ENCODE results near the gene INPP5A. TPM values are rescaled to one million over a fixed set of nuclear protein-coding genes. Genes with fewer than 3 reads are reported as not detected.

The INPP5A gene
- total and polyA plus RNA-seq, 2 donors (not counting 1 experiment from before 2014, with no cell fraction given) = 9.3 to 87.8 TPM

- Histone ChIP-seq H4K20me1 (ENCODE audit: control insufficient read depth, insufficient read depth, low read length, poor library complexity, severe bottlenecking) (peaks cover 97% of the 10 kb centered on the region), H3K9ac (ENCODE audit: low read length) (no peak overlapping the region), H3K9me3 (ENCODE audit: control extremely low read depth in 1 of 3, control insufficient read depth in 2 of 3, insufficient read depth in 1 of 3, low read length in 2 of 3) (peaks cover 0 to 8% (median 0%) of the 10 kb centered on the region in 3 donors), H3K4me2 (replicated peaks; ENCODE audit: low read depth, low read length, poor library complexity, severe bottlenecking) (no peak overlapping the region), H3K27me3 (replicated peaks in 1 of 4; ENCODE audit: control extremely low read depth in 1 of 4, control insufficient read depth in 3 of 4, insufficient read depth in 4 of 4, low read length in 3 of 4) (no peaks in the 10 kb centered on the region), H3K27ac (ENCODE audit: low read length in 2 of 2) (no peak overlapping the region), H2AFZ (ENCODE audit: insufficient read depth, low read depth, low read length, poor library complexity, severe bottlenecking) (no peak overlapping the region), H3K36me3 (replicated peaks in 1 of 2; ENCODE audit: control extremely low read depth in 1 of 2, control insufficient read depth in 1 of 2, extremely low read depth in 1 of 2, insufficient read depth in 2 of 2, low read length in 1 of 2) (peaks cover 0 to 10% of the 10 kb centered on the region in 2 experiments), H3K4me1 (ENCODE audit: control insufficient read depth in 2 of 2, insufficient read depth in 2 of 2, low read length in 2 of 2) (peaks cover 3 to 6% of the 10 kb centered on the region in 2 donors), H3K4me3 (ENCODE audit: control extremely low read depth in 1 of 5, extremely low read depth in 1 of 5, insufficient read depth in 1 of 5, low read depth in 2 of 5, low read length in 4 of 5) (no peak overlapping the region), H3K79me2 (ENCODE audit: control insufficient read depth, insufficient read depth, low read length) (peaks cover 97% of the 10 kb centered on the region)
- POLR2A ChIA-PET = no interaction called here
- H3K27me3 Mint-ChIP-seq = no peaks in the 10 kb centered on the region
- intact Hi-C loops (cut with micrococcal nuclease) = no loop called here
- DNase-seq (no peak), ATAC-seq (ENCODE audit: low read depth) (no peak)
- H3K9me3 Mint-ChIP-seq (ENCODE audit: insufficient read depth) = no peaks in the 10 kb centered on the region
- peaks cover 30% of the 10 kb centered on the region for H3K4me1 Mint-ChIP-seq
- H3K4me3 Mint-ChIP-seq = no peak overlapping the region
- H3K27ac Mint-ChIP-seq = no peak overlapping the region
- WGBS (ENCODE audit: insufficient coverage) = 97% methylated on average over 25 of the region's 25 CpGs
- CTCF ChIA-PET = no interaction called here
- no peak for TF ChIP-seq EZH2 (IDR thresholded peaks at IDR 0.05; ENCODE audit: borderline replicate concordance, insufficient read depth, low read depth, low read length, poor library complexity, severe bottlenecking)
- TF ChIP-seq, protein P1, sequence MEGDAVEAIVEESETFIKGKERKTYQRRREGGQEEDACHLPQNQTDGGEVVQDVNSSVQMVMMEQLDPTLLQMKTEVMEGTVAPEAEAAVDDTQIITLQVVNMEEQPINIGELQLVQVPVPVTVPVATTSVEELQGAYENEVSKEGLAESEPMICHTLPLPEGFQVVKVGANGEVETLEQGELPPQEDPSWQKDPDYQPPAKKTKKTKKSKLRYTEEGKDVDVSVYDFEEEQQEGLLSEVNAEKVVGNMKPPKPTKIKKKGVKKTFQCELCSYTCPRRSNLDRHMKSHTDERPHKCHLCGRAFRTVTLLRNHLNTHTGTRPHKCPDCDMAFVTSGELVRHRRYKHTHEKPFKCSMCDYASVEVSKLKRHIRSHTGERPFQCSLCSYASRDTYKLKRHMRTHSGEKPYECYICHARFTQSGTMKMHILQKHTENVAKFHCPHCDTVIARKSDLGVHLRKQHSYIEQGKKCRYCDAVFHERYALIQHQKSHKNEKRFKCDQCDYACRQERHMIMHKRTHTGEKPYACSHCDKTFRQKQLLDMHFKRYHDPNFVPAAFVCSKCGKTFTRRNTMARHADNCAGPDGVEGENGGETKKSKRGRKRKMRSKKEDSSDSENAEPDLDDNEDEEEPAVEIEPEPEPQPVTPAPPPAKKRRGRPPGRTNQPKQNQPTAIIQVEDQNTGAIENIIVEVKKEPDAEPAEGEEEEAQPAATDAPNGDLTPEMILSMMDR (IDR thresholded peaks at IDR 0.05) = no peak
Observed at GRCh38 chr10:132607961-132608495, 70.4 kb downstream of the INPP5A start.

DNA sequence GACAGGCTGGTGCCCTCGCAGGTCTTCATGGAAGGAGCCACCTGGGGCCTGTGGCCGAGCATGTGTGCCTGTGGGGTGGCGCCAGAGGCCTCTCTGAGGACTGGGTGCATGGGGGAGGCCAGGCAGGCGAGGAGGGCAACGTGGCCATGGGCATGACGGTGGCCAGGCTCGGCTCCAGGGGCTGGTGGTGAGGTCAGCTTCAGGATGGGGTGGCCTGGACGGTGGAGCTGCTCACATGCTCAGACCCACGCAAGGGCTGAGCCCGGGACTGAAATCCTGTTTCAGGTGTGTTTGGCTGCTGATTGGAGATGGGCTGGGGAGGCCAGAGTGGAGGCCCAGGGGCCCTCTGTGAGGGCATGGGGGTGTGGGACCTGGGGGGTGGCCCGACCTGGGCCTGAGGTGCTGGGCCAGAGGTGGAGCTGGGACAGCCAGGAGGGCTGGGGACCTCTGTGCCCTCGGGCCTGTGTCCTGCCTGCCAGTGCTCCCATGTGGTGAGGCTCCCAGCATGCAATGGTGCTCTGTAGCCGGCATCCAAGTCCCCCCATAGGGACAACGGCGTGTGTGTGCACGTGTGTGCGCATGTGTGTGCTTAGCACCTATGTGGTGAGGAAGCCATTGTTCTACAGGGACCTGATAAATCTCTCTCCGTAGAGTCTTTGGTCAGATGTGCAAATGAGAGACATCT is 71.1 kb downstream of the INPP5A start:
- H3K27me3 Mint-ChIP-seq = no peaks in the 10 kb centered on the region
- no peak for DNase-seq
- CTCF ChIA-PET = no interaction called here

More for the DNA sequence above, 71.1 kb downstream of the INPP5A start:
- no peak overlapping the region for H2AFZ ChIP-seq (ENCODE audit: insufficient read depth, low read depth, low read length, poor library complexity, severe bottlenecking)
- Mint-ChIP-seq H3K9me3 (ENCODE audit: insufficient read depth) (no peaks in the 10 kb centered on the region), H3K4me3 (no peak overlapping the region), H3K27ac (no peak overlapping the region), H3K4me1 (peaks cover 27% of the 10 kb centered on the region)
- H3K27ac ChIP-seq (ENCODE audit: low read length in 2 of 2) = no peak overlapping the region
- 88% methylated on average over 17 of the region's 18 CpGs for WGBS (ENCODE audit: insufficient coverage)
- intact Hi-C loops (cut with micrococcal nuclease) = no loop called here
- TF ChIP-seq, protein P1 (IDR thresholded peaks at IDR 0.05) = no peak
- no peak for TF ChIP-seq EZH2 (IDR thresholded peaks at IDR 0.05; ENCODE audit: borderline replicate concordance, insufficient read depth, low read depth, low read length, poor library complexity, severe bottlenecking)
- H3K4me1 ChIP-seq (ENCODE audit: control insufficient read depth in 2 of 2, insufficient read depth in 2 of 2, low read length in 2 of 2) = peaks cover 3 to 6% of the 10 kb centered on the region in 2 donors
- POLR2A ChIA-PET = no interaction called here
- H3K9me3 ChIP-seq (ENCODE audit: control extremely low read depth in 1 of 3, control insufficient read depth in 2 of 3, insufficient read depth in 1 of 3, low read length in 2 of 3) = peaks cover 0 to 8% (median 0%) of the 10 kb centered on the region in 3 donors
- H3K4me2 ChIP-seq (replicated peaks; ENCODE audit: low read depth, low read length, poor library complexity, severe bottlenecking) = no peak overlapping the region
- peaks cover 97% of the 10 kb centered on the region for H3K79me2 ChIP-seq (ENCODE audit: control insufficient read depth, insufficient read depth, low read length)
- no peaks in the 10 kb centered on the region for H3K27me3 ChIP-seq (replicated peaks in 1 of 4; ENCODE audit: control extremely low read depth in 1 of 4, control insufficient read depth in 3 of 4, insufficient read depth in 4 of 4, low read length in 3 of 4)
- peaks cover 0 to 6% of the 10 kb centered on the region in 2 experiments for H3K36me3 ChIP-seq (replicated peaks in 1 of 2; ENCODE audit: control extremely low read depth in 1 of 2, control insufficient read depth in 1 of 2, extremely low read depth in 1 of 2, insufficient read depth in 2 of 2, low read length in 1 of 2)
- no peak overlapping the region for H3K9ac ChIP-seq (ENCODE audit: low read length)
- H4K20me1 ChIP-seq (ENCODE audit: control insufficient read depth, insufficient read depth, low read length, poor library complexity, severe bottlenecking) = peaks cover 97% of the 10 kb centered on the region
- no peak overlapping the region for H3K4me3 ChIP-seq (ENCODE audit: control extremely low read depth in 1 of 5, extremely low read depth in 1 of 5, insufficient read depth in 1 of 5, low read depth in 2 of 5, low read length in 4 of 5)
- ATAC-seq (ENCODE audit: low read depth) = no peak
